HG03103 (cell line): Measurements from ENCODE around the gene ESYT2.

ENCODE experiments used
- ATAC-seq: cut with Tn5 transposase; IDR thresholded peaks from one replicate; pipeline ENCODE4 v1.9.1; 2021; ENCODE audit warnings: low read depth; ENCODE audit not compliant: unreplicated experiment

ESYT2 gene

GRCh38 chr7:158808126-158808525, 21.2 kb downstream of the ESYT2 start:
- ATAC-seq: no peak

GRCh38 chr7:158805937-158806336, 23.4 kb downstream of the ESYT2 start:
- ATAC-seq: no peak

GRCh38 chr7:158805414-158805813, 23.9 kb downstream of the ESYT2 start:
- ATAC-seq: no peak

- no peak for ATAC-seq
Measured at GRCh38 chr7:158804335-158804734, 25.0 kb downstream of the ESYT2 start.

- ATAC-seq: no peak
Measured at GRCh38 chr7:158803367-158803969, 25.8 kb downstream of the ESYT2 start.

GRCh38 chr7:158802535-158803366, 26.6 kb downstream of the ESYT2 start:
- no peak for ATAC-seq

- no peak for ATAC-seq
Measured at GRCh38 chr7:158798741-158799140, 30.6 kb downstream of the ESYT2 start.

- no peak for ATAC-seq
Measured at GRCh38 chr7:158796667-158797066, 32.6 kb downstream of the ESYT2 start.

GRCh38 chr7:158795272-158795671, 34.0 kb downstream of the ESYT2 start:
- no peak for ATAC-seq

GRCh38 chr7:158791107-158791506, 38.2 kb downstream of the ESYT2 start:
- no peak for ATAC-seq

- no peak for ATAC-seq
Measured at GRCh38 chr7:158789842-158790241, 39.5 kb downstream of the ESYT2 start.

GRCh38 chr7:158786898-158787297, 42.4 kb downstream of the ESYT2 start:
- ATAC-seq: no peak

GRCh38 chr7:158784270-158784669, 45.0 kb downstream of the ESYT2 start:
- no peak for ATAC-seq

- ATAC-seq: no peak
Measured at GRCh38 chr7:158783595-158783994, 45.7 kb downstream of the ESYT2 start.

GRCh38 chr7:158782761-158783401, 46.4 kb downstream of the ESYT2 start:
- ATAC-seq: no peak

- no peak for ATAC-seq
Measured at GRCh38 chr7:158781974-158782664, 47.2 kb downstream of the ESYT2 start.

GRCh38 chr7:158781217-158781973, 47.9 kb downstream of the ESYT2 start:
- ATAC-seq: no peak

- ATAC-seq: no peak
Measured at GRCh38 chr7:158779061-158780000, 50.0 kb downstream of the ESYT2 start.

- ATAC-seq: no peak
Measured at GRCh38 chr7:158778471-158778870, 50.8 kb downstream of the ESYT2 start.
